GM18526 (cell line): ENCODE results near the gene ARHGAP28.

Experiments
- POLR2A ChIP-seq: IDR thresholded peaks from 3 replicates; pipeline ENCODE4 v1.6.1; 2011; ENCODE audit not compliant: insufficient read length; ENCODE audit errors: extremely low read depth

The ARHGAP28 gene

DNA sequence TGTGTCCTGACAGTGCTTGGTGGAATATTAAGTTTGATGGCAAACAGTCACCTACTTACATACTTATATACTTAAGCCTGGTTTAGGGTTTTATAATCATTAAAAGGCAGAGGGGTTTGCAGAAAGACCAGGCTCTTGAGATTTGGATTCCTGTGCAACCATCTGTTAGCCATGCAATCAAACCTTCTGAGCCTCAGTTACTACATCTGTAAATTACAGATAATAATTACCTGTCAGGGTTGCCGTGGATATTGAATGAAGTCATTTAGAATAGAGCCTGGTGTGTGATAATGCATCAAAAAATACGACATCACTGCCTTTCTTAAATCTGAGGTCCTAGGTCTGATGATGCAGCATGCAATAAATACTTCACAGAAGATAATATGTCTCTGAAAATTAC, 152.9 kb downstream of the ARHGAP28 start:
- no peak for TF ChIP-seq POLR2A

GRCh38 chr18:6885006-6885481, 155.5 kb downstream of the ARHGAP28 start:
- no peak for TF ChIP-seq POLR2A

- TF ChIP-seq POLR2A: no peak
Observed at GRCh38 chr18:6885992-6886796, 156.7 kb downstream of the ARHGAP28 start.

DNA sequence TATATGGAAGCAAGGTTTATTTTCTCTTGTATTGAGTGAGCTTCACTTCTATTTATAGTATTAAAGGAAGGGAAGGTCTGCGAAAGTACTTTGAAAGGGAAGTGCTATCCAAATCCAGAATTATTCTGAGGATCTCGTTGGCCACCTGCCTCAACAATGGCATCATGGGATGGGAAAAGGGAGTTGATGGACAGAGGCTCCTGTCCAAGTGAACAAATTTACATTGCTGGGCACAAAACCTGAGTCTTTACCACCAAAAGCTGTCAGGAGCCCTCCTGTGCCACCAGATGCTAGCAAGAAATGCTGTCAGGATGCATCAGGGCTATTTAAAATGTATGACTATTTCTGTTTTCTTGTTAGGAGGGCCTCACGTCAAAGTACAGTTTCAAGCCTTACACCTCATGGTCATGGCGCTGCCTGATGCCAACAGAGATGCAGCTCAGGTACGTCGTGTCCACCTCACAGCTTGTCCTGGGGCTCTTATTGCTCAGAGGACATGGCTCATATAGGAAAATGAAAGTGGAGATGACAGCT, 157.3 kb downstream of the ARHGAP28 start:
- no peak for TF ChIP-seq POLR2A

- no peak for TF ChIP-seq POLR2A
Observed at GRCh38 chr18:6891788-6892187, 162.3 kb downstream of the ARHGAP28 start.

- no peak for TF ChIP-seq POLR2A
Observed at GRCh38 chr18:6901286-6901926, 171.9 kb downstream of the ARHGAP28 start.

DNA sequence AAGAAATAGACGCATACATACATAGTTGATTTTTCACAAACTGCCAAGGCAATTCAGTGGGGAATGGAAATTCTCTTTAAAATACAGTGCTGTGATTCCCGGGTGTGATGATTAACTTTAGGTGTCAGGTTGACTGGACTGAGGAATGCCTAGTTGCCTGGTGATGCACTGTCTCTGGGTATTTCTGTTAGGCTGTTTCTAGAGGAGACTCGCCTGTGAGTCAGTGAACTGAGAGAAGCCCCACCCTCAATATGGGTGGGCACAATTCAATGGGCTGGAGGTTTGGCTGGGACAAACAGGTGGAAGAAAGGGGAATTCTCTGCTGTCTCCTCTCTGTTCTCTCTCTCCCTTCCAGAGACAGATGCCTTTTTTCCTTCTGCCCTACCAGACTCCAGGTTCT, 187.6 kb downstream of the ARHGAP28 start:
- no peak for TF ChIP-seq POLR2A

DNA sequence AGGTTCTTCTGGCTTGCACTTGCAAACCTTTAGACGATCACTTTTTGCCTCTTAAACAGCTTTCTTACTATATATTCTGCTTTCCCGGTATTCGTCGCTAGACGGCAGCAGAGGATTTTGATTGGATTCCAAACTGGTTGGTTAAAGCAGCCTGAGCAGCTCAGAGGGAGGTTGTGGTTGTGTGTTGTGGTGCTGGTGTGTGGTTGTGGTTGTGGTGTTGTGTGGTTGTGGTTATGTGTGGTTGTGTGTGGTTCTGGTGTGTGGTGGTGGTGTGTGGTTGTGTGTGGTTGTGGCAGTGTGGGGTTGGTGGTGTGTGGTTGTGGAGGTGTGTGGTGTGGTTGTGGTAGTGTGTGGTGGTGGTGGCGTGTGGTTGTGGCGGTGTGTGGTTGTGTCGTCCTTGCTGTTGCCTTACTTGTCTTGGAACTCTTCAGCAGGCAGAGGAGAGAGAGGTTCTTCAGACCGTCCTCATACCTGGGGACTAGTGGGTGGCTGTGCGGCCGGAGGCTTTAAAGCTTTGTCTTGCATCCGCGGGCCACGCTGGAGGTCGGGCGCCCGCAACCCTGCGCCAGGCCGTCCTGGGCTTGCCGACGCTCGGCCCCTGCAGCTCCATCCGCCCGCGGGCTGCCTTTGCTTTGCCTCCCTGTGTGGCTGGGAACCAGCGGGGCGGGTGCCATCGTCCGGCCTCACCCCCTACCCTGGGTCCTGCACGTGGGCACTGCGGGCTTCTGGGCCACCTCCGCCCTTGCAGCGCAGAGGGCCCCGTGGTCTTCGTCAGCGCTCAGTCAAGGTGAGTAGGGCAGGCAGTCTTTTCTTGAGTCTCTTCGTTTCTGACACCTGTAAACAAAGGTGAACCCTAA, 190.8 kb downstream of the ARHGAP28 start:
- TF ChIP-seq POLR2A: no peak

- TF ChIP-seq POLR2A: no peak
Observed at GRCh38 chr18:6921571-6921970, 192.1 kb downstream of the ARHGAP28 start.

DNA sequence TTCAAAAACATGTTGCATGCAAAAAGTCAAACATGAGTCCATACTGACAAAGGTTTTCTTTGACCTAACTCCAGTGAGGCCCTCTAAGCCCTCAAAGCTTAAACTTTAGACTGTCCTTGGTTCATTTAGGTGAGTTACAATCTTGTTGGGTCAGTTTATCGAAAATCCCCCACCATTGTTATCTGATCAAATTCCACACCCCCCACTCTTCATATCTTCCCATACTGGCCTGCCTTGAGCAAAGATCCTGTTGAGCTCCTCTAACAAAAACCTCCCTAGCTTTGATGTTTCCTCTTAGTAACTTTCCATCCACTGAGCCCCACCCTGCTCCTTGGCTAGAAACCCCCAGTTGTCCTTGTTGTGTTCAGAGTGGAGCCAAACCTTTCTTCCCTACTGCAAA, 193.7 kb downstream of the ARHGAP28 start:
- no peak for TF ChIP-seq POLR2A

GRCh38 chr18:6927153-6927552, 197.6 kb downstream of the ARHGAP28 start:
- TF ChIP-seq POLR2A: no peak

- TF ChIP-seq POLR2A: no peak
Observed at GRCh38 chr18:6928359-6928758, 198.8 kb downstream of the ARHGAP28 start.

DNA sequence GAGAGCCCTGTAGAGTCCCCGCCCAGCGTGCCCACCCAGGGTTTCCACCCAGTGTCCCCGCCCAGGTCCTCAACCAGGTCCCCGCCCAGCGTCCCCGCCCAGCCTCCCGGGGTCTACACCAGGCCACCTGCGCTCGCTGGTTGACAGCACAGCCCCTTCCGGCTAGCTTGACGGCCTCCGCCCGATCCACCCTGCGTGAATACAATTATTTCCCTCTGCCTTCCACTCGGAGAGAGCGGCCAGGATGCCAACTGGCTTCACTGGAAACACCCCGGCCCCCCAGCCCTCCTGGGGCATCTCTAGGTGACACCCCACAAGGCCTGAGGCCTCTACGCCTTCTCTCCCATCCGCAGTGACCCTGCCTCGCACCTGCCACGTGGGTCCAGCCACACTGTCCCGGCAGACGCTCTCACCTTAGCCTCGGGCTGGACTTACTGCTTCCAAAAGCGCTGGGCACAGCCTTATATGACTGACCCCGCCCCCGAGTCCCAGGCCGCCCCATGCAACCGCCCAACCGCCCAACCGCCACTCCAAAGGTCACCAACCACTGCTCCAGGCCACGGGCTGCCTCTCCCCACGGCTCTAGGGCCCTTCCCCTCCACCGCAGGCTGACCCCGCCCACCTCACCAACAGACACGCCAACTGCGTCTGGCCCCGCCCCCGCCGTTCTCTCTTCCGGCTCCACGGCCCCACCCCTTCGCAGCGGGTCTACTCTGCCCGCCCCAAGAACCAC, 200.0 kb downstream of the ARHGAP28 start:
- no peak for TF ChIP-seq POLR2A

DNA sequence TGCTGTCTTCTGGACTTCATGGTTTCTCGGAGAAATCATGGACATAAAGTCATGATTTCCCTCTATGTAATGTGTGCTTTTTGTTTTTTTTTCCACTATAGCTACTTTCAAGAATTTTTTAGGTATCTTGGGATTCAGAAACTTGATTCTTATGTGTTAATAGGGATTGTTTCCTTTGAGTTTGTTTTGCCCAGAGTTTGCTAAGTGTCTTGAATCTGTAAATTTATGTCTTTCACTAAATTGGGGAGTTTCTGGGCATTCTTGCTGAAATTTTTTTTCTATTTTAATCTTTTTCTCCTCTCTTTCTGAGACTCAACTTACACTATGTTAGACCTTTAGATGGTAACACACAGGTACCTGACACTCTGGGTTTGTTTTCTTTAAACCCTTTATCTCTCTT, 205.3 kb downstream of the ARHGAP28 start:
- TF ChIP-seq POLR2A: no peak

DNA sequence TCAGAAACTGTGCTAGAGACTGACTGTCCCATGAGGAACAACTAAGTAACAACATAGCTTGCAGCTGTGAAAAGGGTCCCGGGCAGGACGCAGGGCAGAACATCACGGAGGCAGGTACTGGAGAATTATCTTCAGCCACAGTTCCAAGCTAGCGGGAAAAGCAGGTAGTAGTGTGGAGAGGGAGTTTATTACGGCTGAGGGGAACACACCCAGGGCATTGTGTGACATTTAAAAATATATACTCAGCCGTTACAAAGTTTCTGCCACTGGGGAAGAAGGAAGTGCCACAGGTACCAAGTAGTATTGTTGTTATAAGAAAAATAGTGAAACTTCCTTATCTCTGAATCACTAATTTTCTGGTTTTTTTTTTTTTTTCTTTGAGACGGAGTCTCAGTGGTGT, 208.5 kb downstream of the ARHGAP28 start:
- TF ChIP-seq POLR2A: no peak

- no peak for TF ChIP-seq POLR2A
Observed at GRCh38 chr18:6939972-6940371, 210.5 kb downstream of the ARHGAP28 start.
